Measurements from ENCODE around the gene TNIK.

The TNIK gene

DNA sequence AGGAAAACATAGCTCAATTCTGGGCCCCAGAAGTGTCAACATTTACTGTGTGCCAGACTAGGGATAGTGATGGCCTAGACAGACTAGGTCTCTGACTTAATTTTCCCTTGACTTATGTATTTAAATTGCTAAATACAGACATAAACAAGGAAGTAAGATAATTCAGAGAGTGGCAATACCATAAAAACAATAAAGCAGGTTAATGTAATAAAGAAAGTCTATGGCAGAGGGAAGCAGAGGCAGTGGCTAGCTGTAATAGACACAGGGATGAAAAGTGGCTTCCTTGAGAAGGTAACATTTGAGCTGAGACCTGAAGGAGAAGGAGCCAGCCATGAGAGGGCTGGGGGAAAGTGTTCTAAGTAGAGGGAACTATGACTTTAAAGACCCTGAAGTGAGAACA is 95.7 kb downstream of the TNIK start:
- H3K36me3 ChIP-seq, result no peaks in the 10 kb centered on the region
- no peak overlapping the region for H3K4me3 ChIP-seq
- no peaks in the 10 kb centered on the region for H3K9me3 ChIP-seq
- DNase-seq, result no peak
- no peak overlapping the region for H3K27ac ChIP-seq
- no peaks in the 10 kb centered on the region for H3K27me3 ChIP-seq
- intact Hi-C loops (cut with DNase I; ENCODE audit: low total_unique reads), result no loop called here
- TF ChIP-seq, protein P1, sequence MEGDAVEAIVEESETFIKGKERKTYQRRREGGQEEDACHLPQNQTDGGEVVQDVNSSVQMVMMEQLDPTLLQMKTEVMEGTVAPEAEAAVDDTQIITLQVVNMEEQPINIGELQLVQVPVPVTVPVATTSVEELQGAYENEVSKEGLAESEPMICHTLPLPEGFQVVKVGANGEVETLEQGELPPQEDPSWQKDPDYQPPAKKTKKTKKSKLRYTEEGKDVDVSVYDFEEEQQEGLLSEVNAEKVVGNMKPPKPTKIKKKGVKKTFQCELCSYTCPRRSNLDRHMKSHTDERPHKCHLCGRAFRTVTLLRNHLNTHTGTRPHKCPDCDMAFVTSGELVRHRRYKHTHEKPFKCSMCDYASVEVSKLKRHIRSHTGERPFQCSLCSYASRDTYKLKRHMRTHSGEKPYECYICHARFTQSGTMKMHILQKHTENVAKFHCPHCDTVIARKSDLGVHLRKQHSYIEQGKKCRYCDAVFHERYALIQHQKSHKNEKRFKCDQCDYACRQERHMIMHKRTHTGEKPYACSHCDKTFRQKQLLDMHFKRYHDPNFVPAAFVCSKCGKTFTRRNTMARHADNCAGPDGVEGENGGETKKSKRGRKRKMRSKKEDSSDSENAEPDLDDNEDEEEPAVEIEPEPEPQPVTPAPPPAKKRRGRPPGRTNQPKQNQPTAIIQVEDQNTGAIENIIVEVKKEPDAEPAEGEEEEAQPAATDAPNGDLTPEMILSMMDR (IDR thresholded peaks at IDR 0.05), result no peak
- no peaks in the 10 kb centered on the region for H3K4me1 ChIP-seq

DNA sequence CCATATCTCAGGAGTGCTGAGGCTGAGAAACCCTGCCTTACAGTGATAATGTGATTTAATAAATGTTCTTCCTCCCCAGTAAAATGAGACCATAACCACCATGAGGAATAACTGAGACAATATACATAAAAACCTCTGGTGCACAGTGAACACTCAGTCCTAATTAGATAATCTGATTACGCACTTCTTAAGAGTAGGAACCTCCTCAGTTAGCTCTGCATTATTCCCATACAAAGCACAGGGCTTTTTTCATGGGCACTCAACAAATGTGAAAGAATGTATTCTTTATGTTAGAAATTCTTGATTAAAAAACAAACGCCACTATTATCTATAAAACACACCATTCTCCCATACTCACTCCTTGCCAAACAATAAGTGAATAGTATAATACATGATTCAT is 97.0 kb downstream of the TNIK start:
- intact Hi-C loops (cut with DNase I; ENCODE audit: low total_unique reads), result no loop called here
- H3K9me3 ChIP-seq, result no peaks in the 10 kb centered on the region
- H3K27ac ChIP-seq, result no peak overlapping the region
- H3K36me3 ChIP-seq, result no peaks in the 10 kb centered on the region
- no peaks in the 10 kb centered on the region for H3K4me1 ChIP-seq
- H3K4me3 ChIP-seq, result no peak overlapping the region
- no peaks in the 10 kb centered on the region for H3K27me3 ChIP-seq
- TF ChIP-seq, protein P1 (IDR thresholded peaks at IDR 0.05), result no peak
- no peak for DNase-seq

DNA sequence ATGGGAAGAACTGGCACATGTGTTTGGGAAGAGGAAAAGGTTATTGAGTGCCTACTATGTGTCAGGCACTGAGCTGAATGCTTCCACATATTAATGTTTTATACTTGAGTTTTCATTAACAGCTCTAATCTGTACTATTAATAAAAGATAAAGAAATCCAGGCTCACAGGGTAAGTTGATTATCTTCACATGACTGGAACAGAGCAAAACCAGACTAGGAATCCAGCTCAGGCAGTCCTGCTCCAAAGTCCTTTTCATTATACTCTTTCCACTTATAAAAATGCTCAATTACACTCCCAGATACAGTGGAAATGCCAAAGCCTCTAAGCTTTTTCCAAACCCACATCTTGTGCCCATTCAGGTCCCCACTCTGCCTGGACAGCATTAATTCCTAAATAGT is 97.6 kb downstream of the TNIK start:
- intact Hi-C loops (cut with DNase I; ENCODE audit: low total_unique reads), result no loop called here
- no peak for DNase-seq

DNA sequence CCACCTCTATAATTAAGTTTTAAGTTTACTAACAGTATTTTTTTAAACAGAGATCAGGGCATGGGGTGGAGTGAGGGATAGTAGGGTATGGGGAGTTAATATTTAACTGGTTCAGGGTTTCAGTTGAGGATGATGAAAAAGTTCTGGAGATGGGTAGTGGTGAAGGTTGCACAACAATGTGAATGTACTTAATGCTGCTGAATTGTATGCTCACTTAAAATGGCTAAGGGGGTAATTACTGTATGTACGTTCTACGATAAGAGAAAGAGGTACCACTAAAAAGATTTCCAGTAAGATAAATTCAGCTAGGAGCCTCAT is 101.4 kb downstream of the TNIK start:
- TF ChIP-seq, protein P1 (IDR thresholded peaks at IDR 0.05), result no peak
- Histone ChIP-seq H3K27me3 (no peaks in the 10 kb centered on the region), H3K4me3 (no peak overlapping the region), H3K9me3 (no peaks in the 10 kb centered on the region), H3K36me3 (no peaks in the 10 kb centered on the region), H3K4me1 (peaks cover 0 to 3% (median 0%) of the 10 kb centered on the region in 4 donors), H3K27ac (no peak overlapping the region)
- intact Hi-C loops (cut with DNase I; ENCODE audit: low total_unique reads), result no loop called here
- DNase-seq, result no peak

More for the DNA sequence above, 97.6 kb downstream of the TNIK start:
- Histone ChIP-seq H3K4me1 (no peaks in the 10 kb centered on the region), H3K27me3 (no peaks in the 10 kb centered on the region), H3K27ac (no peak overlapping the region), H3K36me3 (no peaks in the 10 kb centered on the region), H3K9me3 (no peaks in the 10 kb centered on the region), H3K4me3 (no peak overlapping the region)
- TF ChIP-seq, protein P1 (IDR thresholded peaks at IDR 0.05), result no peak

DNA sequence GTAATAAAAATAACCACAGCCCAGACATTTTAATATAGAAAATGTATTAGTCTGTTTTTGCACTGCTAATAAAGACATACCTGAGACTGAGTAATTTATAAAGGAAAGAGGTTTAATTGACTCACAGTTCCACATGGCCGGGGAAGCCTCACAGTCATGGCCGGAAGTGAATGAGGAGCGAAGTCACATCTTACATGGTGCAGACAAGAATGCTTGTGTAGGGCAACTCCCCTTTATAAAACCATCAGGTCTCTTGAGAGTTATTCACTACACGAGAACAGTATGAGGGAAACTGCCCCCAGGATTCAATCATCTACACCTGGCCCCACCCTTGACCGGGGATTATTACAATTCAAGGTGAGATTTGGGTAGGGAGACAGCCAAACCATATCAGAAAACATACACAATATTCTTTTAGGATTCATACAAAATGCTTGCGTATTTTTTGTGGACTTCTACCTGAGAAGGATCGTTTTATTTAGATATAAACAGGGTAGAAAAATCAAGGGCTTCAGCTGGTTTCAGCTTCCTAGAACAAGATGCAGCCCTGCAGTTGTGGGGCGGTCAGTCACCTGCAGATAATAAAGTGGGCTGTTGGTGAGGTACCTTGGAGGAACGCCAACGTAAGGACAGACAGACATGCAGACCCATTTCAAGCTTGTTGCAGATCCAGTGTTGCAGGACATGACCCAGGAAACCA is 101.9 kb downstream of the TNIK start:
- H3K27ac ChIP-seq, result no peak overlapping the region
- TF ChIP-seq, protein P1 (IDR thresholded peaks at IDR 0.05), result no peak
- no peak for DNase-seq
- H3K4me1 ChIP-seq, result peaks cover 0 to 3% (median 0%) of the 10 kb centered on the region in 4 donors
- no peaks in the 10 kb centered on the region for H3K9me3 ChIP-seq
- intact Hi-C loops (cut with DNase I; ENCODE audit: low total_unique reads), result no loop called here
- no peaks in the 10 kb centered on the region for H3K27me3 ChIP-seq
- no peak overlapping the region for H3K4me3 ChIP-seq
- no peaks in the 10 kb centered on the region for H3K36me3 ChIP-seq

DNA sequence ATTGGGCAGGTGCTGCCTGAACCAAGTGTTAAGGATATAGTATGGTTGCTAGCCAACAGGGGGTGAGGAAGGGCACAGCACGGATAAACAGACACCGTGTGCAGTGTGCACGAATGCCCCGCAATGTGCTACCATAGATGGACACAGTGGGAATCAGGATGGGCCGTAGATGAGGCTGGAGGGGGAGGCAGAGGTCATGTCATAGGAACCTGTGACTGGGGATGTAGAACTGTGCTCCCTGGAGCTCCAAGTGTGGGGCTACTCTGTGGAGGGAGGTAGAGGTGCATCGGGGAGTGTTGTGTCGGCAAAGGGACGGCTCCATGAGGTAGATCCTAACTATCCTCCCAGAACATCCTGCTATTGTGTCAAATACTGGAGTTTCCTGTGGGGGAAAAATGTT is 102.5 kb downstream of the TNIK start:
- H3K27ac ChIP-seq, result no peak overlapping the region
- H3K9me3 ChIP-seq, result no peaks in the 10 kb centered on the region
- DNase-seq, result no peak
- H3K36me3 ChIP-seq, result no peaks in the 10 kb centered on the region
- no peaks in the 10 kb centered on the region for H3K27me3 ChIP-seq
- intact Hi-C loops (cut with DNase I; ENCODE audit: low total_unique reads), result no loop called here
- TF ChIP-seq, protein P1 (IDR thresholded peaks at IDR 0.05), result no peak
- peaks cover 0 to 3% (median 0%) of the 10 kb centered on the region in 4 donors for H3K4me1 ChIP-seq
- no peak overlapping the region for H3K4me3 ChIP-seq

Measured in tibial artery (tissue), 4 donors.